ENCODE results near the gene DAPK1. TPM values are rescaled to one million over a fixed set of nuclear protein-coding genes. Genes with fewer than 3 reads are reported as not detected.

Gene DAPK1
- total RNA-seq, 1 donor from 2014 or later, result 35.1 TPM

DNA sequence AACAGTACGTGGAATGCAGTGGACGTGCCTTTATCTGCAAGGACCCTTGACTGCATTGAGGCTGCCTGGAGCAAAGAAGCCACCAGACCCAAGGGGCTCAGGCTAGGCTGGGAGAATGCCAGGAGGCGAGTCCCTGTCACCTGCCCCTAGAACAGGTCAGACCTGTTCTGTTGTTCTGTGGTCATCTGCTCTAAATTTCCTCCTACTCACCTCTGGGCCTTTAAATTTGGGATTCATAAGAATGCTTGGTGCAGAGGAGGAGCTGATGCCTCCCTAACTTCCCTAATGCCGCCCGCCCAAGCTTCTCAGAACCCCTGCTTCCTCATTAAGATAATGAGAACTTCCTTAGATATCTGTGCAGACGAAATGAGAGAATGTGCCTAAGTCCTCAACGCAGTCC lies 32.0 kb downstream of the DAPK1 start:
- no peaks in the 10 kb centered on the region for H3K27me3 ChIP-seq (ENCODE audit: insufficient read depth, low read length)
- H4K20me1 ChIP-seq (ENCODE audit: insufficient read depth, low read length), result peaks cover 3% of the 10 kb centered on the region
- no peak for TF ChIP-seq EZH2 (IDR thresholded peaks at IDR 0.05; ENCODE audit: insufficient read depth, low read length)
- peaks cover 3% of the 10 kb centered on the region for H3K36me3 Mint-ChIP-seq (ENCODE audit: low read depth, unreplicated experiment)
- H3K4me3 Mint-ChIP-seq (ENCODE audit: unreplicated experiment), result no peak overlapping the region
- H2AFZ ChIP-seq (ENCODE audit: low read depth, low read length), result no peak overlapping the region
- H3K27ac ChIP-seq (ENCODE audit: low read depth, low read length), result no peak overlapping the region
- no peak overlapping the region for H3K4me3 ChIP-seq (ENCODE audit: insufficient read depth, low read depth, low read length)
- H3K27me3 Mint-ChIP-seq (ENCODE audit: low read depth, unreplicated experiment), result no peaks in the 10 kb centered on the region
- H3K36me3 ChIP-seq (ENCODE audit: insufficient read depth, low read length), result no peaks in the 10 kb centered on the region
- no peak overlapping the region for H3K4me2 ChIP-seq (ENCODE audit: low read length)
- no peaks in the 10 kb centered on the region for H3K4me1 ChIP-seq (ENCODE audit: insufficient read depth, low read length)
- no peak overlapping the region for H3K27ac Mint-ChIP-seq (ENCODE audit: unreplicated experiment)
- H3K9me3 ChIP-seq (ENCODE audit: insufficient read depth, low read depth, low read length), result no peaks in the 10 kb centered on the region
- H3K79me2 ChIP-seq (ENCODE audit: insufficient read depth, low read length), result no peaks in the 10 kb centered on the region
- DNase-seq (ENCODE audit: low read depth), result no peak
- peaks cover 8% of the 10 kb centered on the region for H3K4me1 Mint-ChIP-seq (ENCODE audit: low read depth, unreplicated experiment)
- no peak overlapping the region for H3K9ac ChIP-seq (ENCODE audit: low read length)
- no peaks in the 10 kb centered on the region for H3K9me3 Mint-ChIP-seq (ENCODE audit: unreplicated experiment)
- FAIRE-seq, result no peak

DNA sequence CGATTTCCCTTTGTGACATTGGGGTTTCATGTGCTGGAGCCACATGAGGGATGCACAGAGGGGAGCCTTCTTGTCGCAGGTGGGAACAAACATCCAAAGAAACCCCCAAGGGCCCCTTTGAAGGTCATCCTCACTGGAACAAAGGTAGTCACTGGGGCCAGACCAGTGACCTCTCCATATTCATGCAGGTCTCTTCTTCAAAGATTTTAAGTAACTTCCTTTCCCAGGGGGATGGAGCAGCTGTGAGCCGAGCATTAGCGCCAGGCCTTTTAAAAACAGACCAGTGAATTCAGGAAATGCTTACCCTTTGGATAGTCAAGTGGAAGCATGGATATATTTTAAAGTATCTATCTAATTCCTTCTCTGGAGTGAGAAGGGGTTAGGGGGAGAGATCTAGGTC lies 33.0 kb downstream of the DAPK1 start:
- no peaks in the 10 kb centered on the region for H3K9me3 Mint-ChIP-seq (ENCODE audit: unreplicated experiment)
- no peaks in the 10 kb centered on the region for H3K9me3 ChIP-seq (ENCODE audit: insufficient read depth, low read depth, low read length)
- H3K36me3 ChIP-seq (ENCODE audit: insufficient read depth, low read length), result no peaks in the 10 kb centered on the region
- H3K4me2 ChIP-seq (ENCODE audit: low read length), result no peak overlapping the region
- H3K79me2 ChIP-seq (ENCODE audit: insufficient read depth, low read length), result no peaks in the 10 kb centered on the region
- peaks cover 8% of the 10 kb centered on the region for H3K4me1 Mint-ChIP-seq (ENCODE audit: low read depth, unreplicated experiment)
- peaks cover 3% of the 10 kb centered on the region for H4K20me1 ChIP-seq (ENCODE audit: insufficient read depth, low read length)
- H3K36me3 Mint-ChIP-seq (ENCODE audit: low read depth, unreplicated experiment), result peaks cover 3% of the 10 kb centered on the region
- H3K4me1 ChIP-seq (ENCODE audit: insufficient read depth, low read length), result no peaks in the 10 kb centered on the region
- H3K4me3 ChIP-seq (ENCODE audit: insufficient read depth, low read depth, low read length), result no peak overlapping the region
- no peak overlapping the region for H3K27ac Mint-ChIP-seq (ENCODE audit: unreplicated experiment)
- H3K27ac ChIP-seq (ENCODE audit: low read depth, low read length), result no peak overlapping the region
- H3K4me3 Mint-ChIP-seq (ENCODE audit: unreplicated experiment), result no peak overlapping the region
- no peaks in the 10 kb centered on the region for H3K27me3 ChIP-seq (ENCODE audit: insufficient read depth, low read length)
- DNase-seq (ENCODE audit: low read depth) (no peak), FAIRE-seq (no peak)
- TF ChIP-seq, protein P1, sequence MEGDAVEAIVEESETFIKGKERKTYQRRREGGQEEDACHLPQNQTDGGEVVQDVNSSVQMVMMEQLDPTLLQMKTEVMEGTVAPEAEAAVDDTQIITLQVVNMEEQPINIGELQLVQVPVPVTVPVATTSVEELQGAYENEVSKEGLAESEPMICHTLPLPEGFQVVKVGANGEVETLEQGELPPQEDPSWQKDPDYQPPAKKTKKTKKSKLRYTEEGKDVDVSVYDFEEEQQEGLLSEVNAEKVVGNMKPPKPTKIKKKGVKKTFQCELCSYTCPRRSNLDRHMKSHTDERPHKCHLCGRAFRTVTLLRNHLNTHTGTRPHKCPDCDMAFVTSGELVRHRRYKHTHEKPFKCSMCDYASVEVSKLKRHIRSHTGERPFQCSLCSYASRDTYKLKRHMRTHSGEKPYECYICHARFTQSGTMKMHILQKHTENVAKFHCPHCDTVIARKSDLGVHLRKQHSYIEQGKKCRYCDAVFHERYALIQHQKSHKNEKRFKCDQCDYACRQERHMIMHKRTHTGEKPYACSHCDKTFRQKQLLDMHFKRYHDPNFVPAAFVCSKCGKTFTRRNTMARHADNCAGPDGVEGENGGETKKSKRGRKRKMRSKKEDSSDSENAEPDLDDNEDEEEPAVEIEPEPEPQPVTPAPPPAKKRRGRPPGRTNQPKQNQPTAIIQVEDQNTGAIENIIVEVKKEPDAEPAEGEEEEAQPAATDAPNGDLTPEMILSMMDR (IDR thresholded peaks at IDR 0.05; ENCODE audit: insufficient read depth, low read depth, low read length), result no peak
- no peak for TF ChIP-seq EZH2 (IDR thresholded peaks at IDR 0.05; ENCODE audit: insufficient read depth, low read length)
- H3K27me3 Mint-ChIP-seq (ENCODE audit: low read depth, unreplicated experiment), result no peaks in the 10 kb centered on the region
- no peak overlapping the region for H2AFZ ChIP-seq (ENCODE audit: low read depth, low read length)
- no peak overlapping the region for H3K9ac ChIP-seq (ENCODE audit: low read length)

DNA sequence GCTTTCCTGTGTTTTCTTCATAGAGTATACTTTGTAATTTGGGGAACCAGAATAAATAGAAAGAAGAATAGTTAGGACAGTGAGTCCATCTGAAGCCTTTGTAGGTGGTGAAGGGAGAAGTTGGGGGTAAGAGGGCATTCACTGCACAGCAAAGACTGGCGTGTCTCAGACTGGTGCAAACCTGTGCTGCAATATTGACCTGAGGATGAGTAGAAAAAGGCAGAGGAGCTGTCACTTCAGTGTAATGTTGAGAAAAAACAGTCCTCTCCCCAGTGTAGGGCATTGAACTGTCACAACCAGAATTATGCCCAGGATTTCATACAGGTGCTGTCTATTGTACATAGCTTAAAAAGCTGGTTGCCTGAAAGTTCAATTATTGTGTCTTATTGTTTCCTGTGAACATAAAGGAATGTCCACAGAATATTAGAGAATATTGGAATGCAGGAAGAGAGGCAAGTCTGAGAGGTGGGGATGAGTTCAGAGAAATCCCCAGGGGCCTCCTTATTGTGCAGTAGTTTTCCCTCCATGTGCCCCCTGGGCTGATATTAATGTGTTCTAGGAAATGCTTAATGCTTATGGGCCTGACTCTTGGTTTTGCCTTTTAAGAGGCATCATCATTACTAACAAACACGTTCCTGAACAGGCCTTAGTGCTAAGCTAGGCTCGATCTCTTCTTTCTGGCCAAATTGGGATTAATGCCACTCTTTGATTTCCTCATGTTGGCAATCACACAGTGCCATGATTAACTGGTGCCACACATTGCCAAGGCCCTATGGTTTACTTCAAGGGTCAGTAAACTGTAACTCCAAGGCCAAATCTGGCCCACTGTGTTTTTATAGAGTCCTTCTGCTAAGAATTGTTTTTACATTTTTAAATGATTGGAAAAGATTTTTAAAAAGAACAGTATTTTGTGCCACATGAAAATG lies 34.0 kb downstream of the DAPK1 start:
- no peak overlapping the region for H2AFZ ChIP-seq (ENCODE audit: low read depth, low read length)
- no peak overlapping the region for H3K27ac ChIP-seq (ENCODE audit: low read depth, low read length)
- H3K4me1 ChIP-seq (ENCODE audit: insufficient read depth, low read length), result no peaks in the 10 kb centered on the region
- H3K4me3 Mint-ChIP-seq (ENCODE audit: unreplicated experiment), result no peak overlapping the region
- H3K27me3 Mint-ChIP-seq (ENCODE audit: low read depth, unreplicated experiment), result no peaks in the 10 kb centered on the region
- H3K9me3 Mint-ChIP-seq (ENCODE audit: unreplicated experiment), result no peaks in the 10 kb centered on the region
- DNase-seq (ENCODE audit: low read depth) (no peak), FAIRE-seq (no peak)
- H3K79me2 ChIP-seq (ENCODE audit: insufficient read depth, low read length), result no peaks in the 10 kb centered on the region
- peaks cover 8% of the 10 kb centered on the region for H3K4me1 Mint-ChIP-seq (ENCODE audit: low read depth, unreplicated experiment)
- H3K36me3 ChIP-seq (ENCODE audit: insufficient read depth, low read length), result no peaks in the 10 kb centered on the region
- H3K36me3 Mint-ChIP-seq (ENCODE audit: low read depth, unreplicated experiment), result peaks cover 3% of the 10 kb centered on the region
- no peak overlapping the region for H3K4me3 ChIP-seq (ENCODE audit: insufficient read depth, low read depth, low read length)
- H3K9ac ChIP-seq (ENCODE audit: low read length), result no peak overlapping the region
- H3K27me3 ChIP-seq (ENCODE audit: insufficient read depth, low read length), result no peaks in the 10 kb centered on the region
- H3K9me3 ChIP-seq (ENCODE audit: insufficient read depth, low read depth, low read length), result no peaks in the 10 kb centered on the region
- TF ChIP-seq, protein P1 (IDR thresholded peaks at IDR 0.05; ENCODE audit: insufficient read depth, low read depth, low read length), result no peak
- TF ChIP-seq EZH2 (IDR thresholded peaks at IDR 0.05; ENCODE audit: insufficient read depth, low read length), result no peak
- H3K27ac Mint-ChIP-seq (ENCODE audit: unreplicated experiment), result no peak overlapping the region
- H4K20me1 ChIP-seq (ENCODE audit: insufficient read depth, low read length), result peaks cover 3% of the 10 kb centered on the region
- H3K4me2 ChIP-seq (ENCODE audit: low read length), result no peak overlapping the region
